A549 (cell line): ENCODE results near the gene TENT5C.

Experiments used
- BHLHE40 ChIP-seq: IDR thresholded peaks from 2 replicates; pipeline ENCODE4 v1.6.1; 2012; ENCODE audit warnings: low read depth, low read length, inconsistent platforms
- EHMT2 ChIP-seq: fragments of 200-600 bp; sonication (generic); IDR thresholded peaks from 2 replicates; pipeline ENCODE4 v1.6.1; 2016; ENCODE audit warnings: antibody characterized with exemption, low read depth, mild to moderate bottlenecking, moderate library complexity
- EP300 ChIP-seq, 2 experiments: fragments of >200 bp; sonication (Bioruptor Twin); formaldehyde crosslinking; IDR thresholded peaks; 2 replicates in 1 of 2; 3 replicates in 1 of 2; pipeline ENCODE4 v1.6.1; 2016 to 2017
- FOXS1 ChIP-seq: fragments of 250-450 bp; sonication (Bioruptor Pico); IDR thresholded peaks from 2 replicates; pipeline ENCODE4 v1.5.0; 2020; ENCODE audit warnings: mild to moderate bottlenecking, moderate library complexity
- NFE2L2 ChIP-seq: fragments of 150-350 bp; conservative IDR thresholded peaks from 2 replicates; pipeline ENCODE4 v1.6.1; 2014; ENCODE audit warnings: low read length
- POLR2A ChIP-seq: IDR thresholded peaks from 2 replicates; pipeline ENCODE4 v1.6.1; 2012; ENCODE audit warnings: mild to moderate bottlenecking, low read length
- RAD21 ChIP-seq, 2 experiments: fragments of >200 bp in 1 of 2; sonication (Bioruptor Twin) in 1 of 2; formaldehyde crosslinking in 1 of 2; IDR thresholded peaks in 1 of 2; conservative IDR thresholded peaks in 1 of 2; 2 replicates in 1 of 2; 3 replicates in 1 of 2; pipeline ENCODE4 v1.6.1; 2012 to 2018; ENCODE audit warnings: inconsistent platforms in 1 of 2
- RARB ChIP-seq: fragments of 250-450 bp; sonication (Bioruptor Pico); IDR thresholded peaks from 2 replicates; pipeline ENCODE4 v1.8.0; 2021; ENCODE audit warnings: mild to moderate bottlenecking, moderate library complexity
- RCOR1 ChIP-seq: fragments of 150-350 bp; IDR thresholded peaks from 2 replicates; pipeline ENCODE4 v1.6.1; 2014; ENCODE audit warnings: antibody characterized with exemption, low read length, low read depth
- RNF2 ChIP-seq: fragments of 200-600 bp; sonication (generic); IDR thresholded peaks from 2 replicates; pipeline ENCODE4 v1.6.1; 2016; ENCODE audit warnings: low read depth, mild to moderate bottlenecking, antibody characterized with exemption, moderate library complexity, borderline replicate concordance
- TF ChIP-seq, protein P1 (sequence below): fragments of >200 bp; sonication (Bioruptor Twin); formaldehyde crosslinking; IDR thresholded peaks from 3 replicates; pipeline ENCODE4 v1.5.1; 2016
- TF ChIP-seq, protein P2 (sequence below): fragments of 450-650 bp; IDR thresholded peaks from 2 replicates; pipeline ENCODE4 v1.6.1; 2014; ENCODE audit warnings: antibody characterized with exemption

DNA sequence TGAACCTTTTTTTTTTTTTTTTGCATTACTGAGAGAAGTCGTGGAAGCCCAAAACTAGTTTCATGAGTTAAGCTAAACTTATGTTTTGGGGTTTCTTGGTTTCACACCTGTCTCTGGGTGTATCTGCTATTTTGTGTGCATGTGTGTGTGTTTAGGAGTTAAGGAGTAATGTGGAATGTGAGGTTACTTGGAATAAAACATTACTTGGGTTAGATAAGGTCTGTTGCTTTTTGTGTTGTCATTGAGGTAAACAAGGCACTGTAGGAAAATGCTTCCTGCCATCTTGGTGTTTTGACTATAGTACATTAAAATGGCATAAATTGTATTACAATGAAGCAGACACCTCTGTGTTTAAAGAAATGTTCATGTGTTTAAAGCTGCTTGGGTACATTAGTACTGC lies 2.9 kb downstream of the TENT5C start:
- TF ChIP-seq RCOR1 (no peak), RAD21 (conservative IDR thresholded peaks at IDR 0.05 in 1 of 2, IDR thresholded peaks at IDR 0.05 in 1 of 2) (no peak), POLR2A (no peak), BHLHE40 (no peak), RNF2 (no peak), RARB (CRISPR knock-in tag) (no peak), EHMT2 (no peak), NFE2L2 (no peak), FOXS1 (no peak), EP300 (IDR thresholded peaks at IDR 0.05) (no peak)
- TF ChIP-seq, protein P1, sequence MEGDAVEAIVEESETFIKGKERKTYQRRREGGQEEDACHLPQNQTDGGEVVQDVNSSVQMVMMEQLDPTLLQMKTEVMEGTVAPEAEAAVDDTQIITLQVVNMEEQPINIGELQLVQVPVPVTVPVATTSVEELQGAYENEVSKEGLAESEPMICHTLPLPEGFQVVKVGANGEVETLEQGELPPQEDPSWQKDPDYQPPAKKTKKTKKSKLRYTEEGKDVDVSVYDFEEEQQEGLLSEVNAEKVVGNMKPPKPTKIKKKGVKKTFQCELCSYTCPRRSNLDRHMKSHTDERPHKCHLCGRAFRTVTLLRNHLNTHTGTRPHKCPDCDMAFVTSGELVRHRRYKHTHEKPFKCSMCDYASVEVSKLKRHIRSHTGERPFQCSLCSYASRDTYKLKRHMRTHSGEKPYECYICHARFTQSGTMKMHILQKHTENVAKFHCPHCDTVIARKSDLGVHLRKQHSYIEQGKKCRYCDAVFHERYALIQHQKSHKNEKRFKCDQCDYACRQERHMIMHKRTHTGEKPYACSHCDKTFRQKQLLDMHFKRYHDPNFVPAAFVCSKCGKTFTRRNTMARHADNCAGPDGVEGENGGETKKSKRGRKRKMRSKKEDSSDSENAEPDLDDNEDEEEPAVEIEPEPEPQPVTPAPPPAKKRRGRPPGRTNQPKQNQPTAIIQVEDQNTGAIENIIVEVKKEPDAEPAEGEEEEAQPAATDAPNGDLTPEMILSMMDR = no peak
- TF ChIP-seq, protein P2, sequence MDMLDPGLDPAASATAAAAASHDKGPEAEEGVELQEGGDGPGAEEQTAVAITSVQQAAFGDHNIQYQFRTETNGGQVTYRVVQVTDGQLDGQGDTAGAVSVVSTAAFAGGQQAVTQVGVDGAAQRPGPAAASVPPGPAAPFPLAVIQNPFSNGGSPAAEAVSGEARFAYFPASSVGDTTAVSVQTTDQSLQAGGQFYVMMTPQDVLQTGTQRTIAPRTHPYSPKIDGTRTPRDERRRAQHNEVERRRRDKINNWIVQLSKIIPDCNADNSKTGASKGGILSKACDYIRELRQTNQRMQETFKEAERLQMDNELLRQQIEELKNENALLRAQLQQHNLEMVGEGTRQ = no peak
